ENCODE data around the gene ADCY1.

ADCY1 gene

GRCh38 chr7:45578022-45578421 lies 3.9 kb downstream of the ADCY1 start:
- DNase-seq = no peak

- no peak for DNase-seq
Observed at GRCh38 chr7:45578467-45578866, 4.3 kb downstream of the ADCY1 start.

- DNase-seq = no peak
Observed at GRCh38 chr7:45579391-45579801, 5.2 kb downstream of the ADCY1 start.

GRCh38 chr7:45580053-45580872 lies 6.1 kb downstream of the ADCY1 start:
- DNase-seq = no peak

GRCh38 chr7:45581271-45581780 lies 7.2 kb downstream of the ADCY1 start:
- no peak for DNase-seq

GRCh38 chr7:45582136-45582749 lies 8.1 kb downstream of the ADCY1 start:
- no peak for DNase-seq

- DNase-seq = no peak
Observed at GRCh38 chr7:45582868-45583277, 8.7 kb downstream of the ADCY1 start.

- no peak for DNase-seq
Observed at GRCh38 chr7:45583296-45583695, 9.1 kb downstream of the ADCY1 start.

- DNase-seq = no peak
Observed at GRCh38 chr7:45584261-45585210, 10.4 kb downstream of the ADCY1 start.

- DNase-seq = no peak
Observed at GRCh38 chr7:45585628-45586027, 11.5 kb downstream of the ADCY1 start.

GRCh38 chr7:45586542-45587520 lies 12.7 kb downstream of the ADCY1 start:
- no peak for DNase-seq

- no peak for DNase-seq
Observed at GRCh38 chr7:45588466-45588865, 14.3 kb downstream of the ADCY1 start.

- no peak for DNase-seq
Observed at GRCh38 chr7:45589061-45589460, 14.9 kb downstream of the ADCY1 start.

- DNase-seq = no peak
Observed at GRCh38 chr7:45589915-45590678, 15.9 kb downstream of the ADCY1 start.

- DNase-seq = no peak
Observed at GRCh38 chr7:45590679-45591057, 16.5 kb downstream of the ADCY1 start.

GRCh38 chr7:45591101-45591906 lies 17.1 kb downstream of the ADCY1 start:
- DNase-seq = no peak

GRCh38 chr7:45592230-45592991 lies 18.2 kb downstream of the ADCY1 start:
- no peak for DNase-seq

- no peak for DNase-seq
Observed at GRCh38 chr7:45593121-45593541, 19.0 kb downstream of the ADCY1 start.

- no peak for DNase-seq
Observed at GRCh38 chr7:45593877-45594276, 19.7 kb downstream of the ADCY1 start.

All from CD4-positive, alpha-beta T cell treated with Interleukin-4 for 1 hour (primary cell).